ENCODE measurements around the gene MYO1C.

The MYO1C gene

GRCh38 chr17:1471911-1472821 lies 20.3 kb downstream of the MYO1C start:
- TF ChIP-seq POLR2A (IDR thresholded peaks at IDR 0.05; ENCODE audit: extremely low read depth, insufficient read length) (no peak), CTCF (IDR thresholded peaks at IDR 0.05; ENCODE audit: low read depth, low read length) (no peak), MYC (IDR thresholded peaks at IDR 0.05; ENCODE audit: low read depth, low read length) (no peak)
- no peak for DNase-seq (ENCODE audit: low read depth)

DNA sequence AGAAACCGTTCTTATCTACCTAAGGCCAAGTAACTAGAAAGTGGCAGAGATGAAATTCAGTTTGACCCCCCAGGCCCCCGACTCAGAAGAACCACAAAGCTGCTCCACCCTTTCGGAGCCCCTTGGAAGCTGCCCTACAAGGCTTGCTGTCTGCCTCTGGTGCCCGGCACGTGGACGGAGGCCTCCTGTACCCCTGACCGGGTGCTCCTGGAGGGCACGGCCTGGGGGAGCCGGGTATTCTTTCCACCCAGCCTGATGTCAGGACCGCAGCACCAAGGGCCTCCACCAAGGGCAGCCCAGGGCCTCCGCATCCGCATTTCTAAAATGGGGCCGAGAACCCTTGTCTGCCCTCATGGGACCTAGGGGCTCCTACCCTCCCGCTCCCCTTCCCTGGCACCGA lies 21.0 kb downstream of the MYO1C start:
- TF ChIP-seq, protein P1, sequence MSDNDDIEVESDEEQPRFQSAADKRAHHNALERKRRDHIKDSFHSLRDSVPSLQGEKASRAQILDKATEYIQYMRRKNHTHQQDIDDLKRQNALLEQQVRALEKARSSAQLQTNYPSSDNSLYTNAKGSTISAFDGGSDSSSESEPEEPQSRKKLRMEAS (IDR thresholded peaks at IDR 0.05; ENCODE audit: low read depth, low read length) = no peak
- TF ChIP-seq CTCF (IDR thresholded peaks at IDR 0.05; ENCODE audit: low read depth, low read length) = no peak
- TF ChIP-seq POLR2A (IDR thresholded peaks at IDR 0.05; ENCODE audit: extremely low read depth, insufficient read length) = no peak
- no peak for TF ChIP-seq MYC (IDR thresholded peaks at IDR 0.05; ENCODE audit: low read depth, low read length)
- H3K4me3 ChIP-seq (ENCODE audit: low read depth, low read length) = no peak overlapping the region
- DNase-seq (ENCODE audit: low read depth) = no peak

More at GRCh38 chr17:1471911-1472821, 20.3 kb downstream of the MYO1C start:
- H3K4me3 ChIP-seq (ENCODE audit: low read depth, low read length) = no peak overlapping the region

- no peak for DNase-seq (ENCODE audit: low read depth)
- no peak overlapping the region for H3K4me3 ChIP-seq (ENCODE audit: low read depth, low read length)
- TF ChIP-seq MYC (IDR thresholded peaks at IDR 0.05; ENCODE audit: low read depth, low read length) = no peak
- no peak for TF ChIP-seq POLR2A (IDR thresholded peaks at IDR 0.05; ENCODE audit: extremely low read depth, insufficient read length)
- TF ChIP-seq, protein P1 (IDR thresholded peaks at IDR 0.05; ENCODE audit: low read depth, low read length) = no peak
- no peak for TF ChIP-seq CTCF (IDR thresholded peaks at IDR 0.05; ENCODE audit: low read depth, low read length)
These were observed 21.6 kb downstream of the MYO1C start for GRCh38 chr17:1470755-1471462.

DNA sequence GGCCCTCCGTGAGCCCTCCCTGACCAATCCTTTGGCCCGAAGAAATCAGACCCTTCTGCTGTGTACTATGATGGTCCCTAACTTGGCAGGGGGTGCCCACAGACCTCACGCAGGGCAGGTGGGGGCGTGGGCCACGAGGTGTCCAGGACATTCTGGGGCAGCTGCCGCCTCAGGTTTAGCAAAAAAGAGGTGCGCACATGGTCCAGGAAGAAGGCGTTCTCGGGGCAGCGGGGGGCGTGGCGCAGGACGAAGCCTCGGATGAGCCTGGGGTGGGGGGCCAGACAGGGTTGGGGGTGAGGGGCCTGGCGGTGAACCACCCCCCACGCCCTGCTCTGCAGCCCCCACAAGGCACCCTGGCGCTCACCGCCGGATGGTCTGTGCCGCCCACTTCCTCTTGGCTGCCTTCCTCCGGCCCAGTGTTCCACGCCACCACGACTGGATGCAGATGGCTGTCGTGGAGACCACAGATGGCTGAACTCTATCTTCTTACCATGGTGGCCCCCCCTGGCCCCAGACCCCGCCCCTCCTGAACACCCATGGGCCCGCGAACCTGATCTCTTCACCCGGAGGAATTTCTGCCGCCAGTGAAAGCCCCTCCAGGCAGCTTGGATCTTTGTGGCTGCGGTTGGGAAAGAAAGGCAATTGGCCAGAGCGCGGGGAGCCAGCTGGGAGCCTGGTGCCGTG lies 22.3 kb downstream of the MYO1C start:
- DNase-seq (ENCODE audit: low read depth) = peak; percentile 40
- no peak for TF ChIP-seq CTCF (IDR thresholded peaks at IDR 0.05; ENCODE audit: low read depth, low read length)
- TF ChIP-seq POLR2A (IDR thresholded peaks at IDR 0.05; ENCODE audit: extremely low read depth, insufficient read length) = no peak
- TF ChIP-seq, protein P1 (IDR thresholded peaks at IDR 0.05; ENCODE audit: low read depth, low read length) = no peak
- TF ChIP-seq MYC (IDR thresholded peaks at IDR 0.05; ENCODE audit: low read depth, low read length) = no peak
- H3K4me3 ChIP-seq (ENCODE audit: low read depth, low read length) = no peak overlapping the region

DNA sequence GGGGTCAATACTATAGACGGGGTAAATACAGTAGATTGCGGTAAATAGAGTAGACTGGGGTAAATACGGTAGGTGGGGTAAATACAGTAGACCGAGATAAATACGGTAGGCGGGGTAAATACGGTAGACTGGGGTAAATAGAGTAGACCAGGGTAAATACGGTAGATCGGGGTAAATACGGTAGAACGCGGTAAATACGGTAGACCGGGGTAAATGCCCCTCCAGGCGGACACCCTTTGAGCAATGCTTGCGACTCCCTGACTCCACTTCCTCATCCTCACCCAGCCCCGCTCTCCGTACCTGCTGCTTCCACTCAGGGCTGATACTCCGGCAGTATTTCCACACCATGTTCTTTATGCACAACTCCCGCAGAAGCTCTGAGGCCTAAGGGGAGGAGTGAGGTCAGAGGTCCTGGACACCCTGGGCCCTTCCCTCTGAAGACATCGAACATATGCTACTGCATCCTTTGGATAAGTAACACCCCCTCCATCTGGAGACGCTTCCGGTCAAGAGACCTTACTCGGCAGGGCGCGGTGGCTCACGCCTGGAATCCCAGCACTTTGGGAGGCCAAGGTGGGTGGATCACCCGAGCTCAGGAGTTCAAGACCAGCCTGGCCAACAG lies 23.1 kb downstream of the MYO1C start:
- peak; percentile 77 for DNase-seq (ENCODE audit: low read depth)
- no peak overlapping the region for H3K4me3 ChIP-seq (ENCODE audit: low read depth, low read length)
- TF ChIP-seq POLR2A (IDR thresholded peaks at IDR 0.05; ENCODE audit: extremely low read depth, insufficient read length) = no peak
- no peak for TF ChIP-seq MYC (IDR thresholded peaks at IDR 0.05; ENCODE audit: low read depth, low read length)
- TF ChIP-seq, protein P1 (IDR thresholded peaks at IDR 0.05; ENCODE audit: low read depth, low read length) = no peak
- no peak for TF ChIP-seq CTCF (IDR thresholded peaks at IDR 0.05; ENCODE audit: low read depth, low read length)

Measured in NB4 (cell line).